IPS-15b (cell line): ENCODE data around the gene ARPC2.

Experiments
- H3K27me3 ChIP-seq: one replicate; pipeline ENCODE4 v1.6.1; 2013; ENCODE audit warnings: low read length; ENCODE audit not compliant: control insufficient read depth, insufficient read depth
- H3K36me3 ChIP-seq: one replicate; pipeline ENCODE4 v1.6.1; 2013; ENCODE audit warnings: low read length; ENCODE audit not compliant: control insufficient read depth, insufficient read depth
- H3K4me1 ChIP-seq: one replicate; pipeline ENCODE4 v1.6.1; 2013; ENCODE audit warnings: mild to moderate bottlenecking, low read length; ENCODE audit not compliant: control insufficient read depth, insufficient read depth
- H3K4me3 ChIP-seq: one replicate; pipeline ENCODE4 v1.5.1; 2013; ENCODE audit warnings: low read depth, low read length
- H3K9ac ChIP-seq: one replicate; pipeline ENCODE4 v1.6.1; 2013; ENCODE audit warnings: low read depth, mild to moderate bottlenecking, low read length
- H3K9me3 ChIP-seq: one replicate; pipeline ENCODE4 v1.6.1; 2013; ENCODE audit warnings: mild to moderate bottlenecking, low read length; ENCODE audit not compliant: control insufficient read depth, insufficient read depth

ARPC2 gene

DNA sequence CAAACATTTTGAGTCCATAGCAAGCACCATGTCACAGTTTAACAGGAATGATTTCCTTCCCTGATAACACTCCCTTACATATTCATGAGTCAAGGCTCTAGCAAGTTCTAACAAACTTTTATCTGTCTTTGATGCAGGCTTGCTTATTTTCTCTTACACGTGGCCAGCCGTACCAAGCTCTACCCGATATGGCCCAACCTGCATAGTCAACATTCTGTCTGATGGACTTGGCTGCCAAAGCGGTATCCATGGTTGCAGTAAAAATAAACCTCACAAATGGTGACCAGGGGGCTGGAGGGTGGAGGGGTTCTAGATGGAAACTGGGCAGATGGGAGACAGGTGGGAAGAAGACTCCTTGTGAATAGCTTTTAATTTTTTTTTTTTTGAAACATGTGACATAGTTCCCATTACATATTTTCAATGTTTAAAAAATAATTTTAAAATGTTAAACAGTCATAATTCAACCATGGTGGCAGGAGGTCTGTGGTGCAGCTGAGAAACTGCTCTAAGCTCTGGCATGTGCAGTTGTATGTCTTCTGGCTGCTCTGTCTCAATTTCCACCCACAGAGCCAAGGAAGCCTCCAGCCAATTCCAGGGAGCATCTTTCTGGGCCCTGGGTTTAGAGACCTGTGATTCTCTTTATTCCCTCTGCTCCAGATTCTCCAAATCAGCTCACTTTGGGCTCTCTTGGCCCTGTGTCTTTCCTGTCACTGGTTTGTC is 29.5 kb upstream of the ARPC2 start:
- no peaks in the 10 kb centered on the region for H3K36me3 ChIP-seq
- H3K27me3 ChIP-seq, result no peaks in the 10 kb centered on the region
- no peaks in the 10 kb centered on the region for H3K9me3 ChIP-seq
- no peaks in the 10 kb centered on the region for H3K4me1 ChIP-seq
- H3K4me3 ChIP-seq, result no peak overlapping the region
- no peak overlapping the region for H3K9ac ChIP-seq

DNA sequence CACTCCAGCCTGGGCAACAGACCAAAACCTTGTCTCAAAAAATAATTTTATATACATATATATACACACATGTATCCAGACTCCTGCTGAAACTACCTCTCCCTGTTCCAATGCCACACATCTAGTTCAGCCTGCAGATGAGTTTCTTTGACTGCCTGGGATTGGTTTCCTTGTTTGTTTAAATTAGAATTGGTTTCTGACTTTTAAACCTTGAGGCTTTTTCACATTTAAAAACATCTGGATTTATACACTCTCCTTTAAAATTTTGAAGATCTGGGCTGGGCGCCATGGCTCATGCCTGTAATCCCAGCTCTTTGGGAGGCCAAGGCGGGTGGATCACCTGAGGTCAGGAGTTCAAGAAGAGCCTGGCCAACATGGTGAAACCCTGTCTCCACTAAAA is 28.5 kb upstream of the ARPC2 start:
- H3K9me3 ChIP-seq, result no peaks in the 10 kb centered on the region
- H3K9ac ChIP-seq, result no peak overlapping the region
- no peak overlapping the region for H3K4me3 ChIP-seq
- H3K27me3 ChIP-seq, result no peaks in the 10 kb centered on the region
- peaks cover 3% of the 10 kb centered on the region for H3K4me1 ChIP-seq
- H3K36me3 ChIP-seq, result no peaks in the 10 kb centered on the region

DNA sequence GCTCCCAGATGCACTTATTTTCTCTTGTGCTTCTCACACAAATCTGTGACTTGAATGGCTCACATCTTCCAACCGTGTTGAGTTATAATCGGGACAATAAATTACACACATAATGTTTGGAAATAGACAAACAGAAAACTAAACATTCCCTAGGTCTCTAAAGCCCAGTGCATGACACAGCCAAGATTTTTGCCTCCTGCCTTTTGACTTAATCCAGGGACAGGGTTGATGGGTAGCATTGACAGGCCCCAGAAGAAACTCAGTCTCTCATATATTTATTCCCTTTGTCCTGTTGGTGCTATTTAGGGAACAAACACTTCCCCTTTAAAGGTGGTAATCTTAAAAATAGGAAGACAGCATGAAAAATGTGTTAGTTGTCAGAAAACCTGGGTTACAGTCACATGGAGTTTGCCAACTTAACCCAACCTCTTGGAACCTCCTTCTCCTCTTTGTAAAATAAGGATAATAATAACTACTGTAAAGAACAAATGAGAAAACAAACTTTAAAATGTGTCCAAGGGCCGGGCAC is 24.0 kb upstream of the ARPC2 start:
- Histone ChIP-seq H3K27me3 (no peaks in the 10 kb centered on the region), H3K36me3 (no peaks in the 10 kb centered on the region), H3K4me3 (no peak overlapping the region), H3K4me1 (peaks cover 3% of the 10 kb centered on the region), H3K9ac (no peak overlapping the region), H3K9me3 (no peaks in the 10 kb centered on the region)

DNA sequence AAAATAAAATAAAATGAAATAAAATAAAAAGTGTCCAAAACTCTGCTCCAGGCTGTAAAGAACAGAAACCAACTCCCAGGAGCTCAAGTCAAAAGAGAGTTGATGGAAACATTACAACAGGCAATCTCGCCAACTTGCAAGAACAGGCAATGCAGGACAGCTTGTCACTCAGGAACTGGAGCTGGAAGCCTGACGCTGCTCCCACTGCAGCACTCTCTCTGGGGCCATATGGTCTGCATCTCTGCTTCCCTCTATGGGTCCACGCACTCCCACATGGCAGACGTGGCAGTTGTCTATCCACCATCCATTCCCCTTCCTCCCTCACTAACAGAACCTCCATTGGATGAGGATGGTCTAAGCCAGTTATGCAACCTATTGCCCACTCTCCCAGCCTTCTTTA is 23.3 kb upstream of the ARPC2 start:
- Histone ChIP-seq H3K4me1 (peaks cover 3% of the 10 kb centered on the region), H3K27me3 (no peaks in the 10 kb centered on the region), H3K4me3 (no peak overlapping the region), H3K9ac (no peak overlapping the region), H3K36me3 (no peaks in the 10 kb centered on the region), H3K9me3 (no peaks in the 10 kb centered on the region)

DNA sequence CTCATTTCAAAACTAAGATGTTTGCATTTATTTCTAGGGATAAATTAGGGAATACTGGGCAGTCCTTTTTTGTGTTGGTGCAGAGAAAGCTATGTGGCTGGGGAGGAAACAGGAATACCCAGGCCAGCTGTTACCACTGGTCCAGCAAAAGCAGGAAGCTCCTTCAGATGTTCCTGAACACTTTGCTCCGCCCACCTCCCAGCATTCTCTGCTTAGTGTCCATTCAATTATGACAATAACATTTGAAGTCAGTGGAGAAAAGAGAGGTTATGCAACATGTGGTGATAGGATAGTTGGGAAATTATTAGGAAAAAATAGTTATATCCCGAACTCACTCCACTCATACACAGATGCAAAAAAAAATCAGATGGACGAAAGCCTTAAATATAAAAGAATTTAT is 22.1 kb upstream of the ARPC2 start:
- Histone ChIP-seq H3K36me3 (no peaks in the 10 kb centered on the region), H3K27me3 (no peaks in the 10 kb centered on the region), H3K9ac (no peak overlapping the region), H3K4me1 (peaks cover 3% of the 10 kb centered on the region), H3K9me3 (no peaks in the 10 kb centered on the region), H3K4me3 (no peak overlapping the region)

DNA sequence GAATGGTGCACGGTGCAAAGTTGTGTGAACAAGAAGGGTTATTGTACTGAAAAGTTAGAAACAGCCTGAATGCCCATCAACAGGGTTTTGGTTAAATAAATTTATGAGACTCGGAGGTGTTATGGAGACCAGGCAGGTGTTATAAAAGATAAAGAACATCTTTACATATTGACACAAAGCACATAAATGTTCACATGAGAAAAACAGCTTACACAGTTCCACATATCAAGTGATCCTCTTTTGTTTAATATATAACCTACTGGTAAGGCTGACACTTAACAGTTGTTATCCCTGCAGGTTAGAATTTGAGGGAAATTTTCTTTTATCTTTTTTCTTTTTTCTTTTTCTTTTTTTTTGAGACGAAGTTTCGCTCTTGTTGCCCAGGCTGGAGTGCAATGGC is 20.0 kb upstream of the ARPC2 start:
- no peak overlapping the region for H3K4me3 ChIP-seq
- H3K36me3 ChIP-seq, result no peaks in the 10 kb centered on the region
- no peaks in the 10 kb centered on the region for H3K27me3 ChIP-seq
- H3K9ac ChIP-seq, result no peak overlapping the region
- H3K9me3 ChIP-seq, result no peaks in the 10 kb centered on the region
- H3K4me1 ChIP-seq, result peaks cover 3% of the 10 kb centered on the region

DNA sequence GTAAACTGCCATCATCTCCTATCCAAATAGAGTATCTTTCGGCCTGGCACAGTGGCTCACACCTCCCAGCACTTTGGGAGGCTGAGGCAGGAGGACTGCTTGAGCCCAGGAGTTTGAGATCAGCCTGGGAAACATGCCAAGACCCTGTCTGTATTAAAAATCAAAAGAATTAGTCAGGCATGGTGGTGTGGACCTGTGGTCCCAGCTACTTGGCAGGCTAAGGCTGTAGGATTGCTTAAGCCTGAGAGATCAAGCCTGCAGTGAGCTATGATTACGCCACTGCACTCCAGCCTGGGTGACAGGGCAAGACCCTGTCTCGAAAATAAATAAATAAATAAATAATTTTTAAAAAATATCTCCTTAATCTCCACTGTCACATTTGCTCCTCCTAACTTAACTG is 14.7 kb upstream of the ARPC2 start:
- Histone ChIP-seq H3K27me3 (no peaks in the 10 kb centered on the region), H3K9ac (no peak overlapping the region), H3K4me3 (no peak overlapping the region), H3K9me3 (no peaks in the 10 kb centered on the region), H3K36me3 (no peaks in the 10 kb centered on the region), H3K4me1 (no peaks in the 10 kb centered on the region)

DNA sequence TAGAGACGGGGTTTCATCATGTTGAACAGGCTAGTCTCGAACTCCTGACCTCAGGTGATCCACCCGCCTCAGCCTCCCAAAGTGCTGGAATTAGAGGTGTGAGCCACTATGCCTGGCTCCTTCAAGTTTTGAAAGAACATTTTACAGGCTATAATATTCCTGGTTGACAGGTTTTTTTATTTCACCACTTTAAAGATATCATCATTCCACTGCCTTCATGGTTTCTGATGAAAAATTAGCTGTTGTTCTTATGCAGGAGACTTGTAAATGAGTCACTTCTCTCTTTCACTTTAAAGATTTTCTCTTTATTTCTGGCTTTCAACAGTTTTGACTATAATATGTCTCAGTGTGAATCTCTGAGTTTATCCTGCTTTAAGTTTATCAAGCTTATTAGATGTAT is 7.9 kb upstream of the ARPC2 start:
- H3K4me1 ChIP-seq, result no peaks in the 10 kb centered on the region
- H3K36me3 ChIP-seq, result no peaks in the 10 kb centered on the region
- no peak overlapping the region for H3K4me3 ChIP-seq
- no peaks in the 10 kb centered on the region for H3K27me3 ChIP-seq
- no peaks in the 10 kb centered on the region for H3K9me3 ChIP-seq
- H3K9ac ChIP-seq, result no peak overlapping the region

DNA sequence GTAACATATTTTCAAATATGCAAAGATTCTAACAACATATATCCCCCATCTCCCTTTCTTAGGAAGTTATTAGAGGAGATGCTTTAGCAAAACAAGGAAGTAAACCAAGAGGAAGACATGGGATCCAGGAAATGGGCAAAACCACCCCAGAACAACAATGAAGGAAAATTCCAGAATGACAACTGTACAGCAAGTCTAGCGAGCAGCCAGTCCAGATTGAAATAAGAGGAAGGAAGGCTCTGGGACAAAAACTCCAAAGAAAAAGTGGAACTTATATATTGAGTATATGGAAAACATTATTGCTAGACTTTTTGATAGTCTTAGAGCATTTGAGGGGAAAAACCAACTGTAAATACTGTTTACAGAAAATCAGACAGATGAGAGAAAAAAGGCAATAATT is 2.9 kb upstream of the ARPC2 start:
- Histone ChIP-seq H3K4me3 (no peak overlapping the region), H3K27me3 (no peaks in the 10 kb centered on the region), H3K4me1 (peaks cover 9% of the 10 kb centered on the region), H3K9ac (no peak overlapping the region), H3K9me3 (no peaks in the 10 kb centered on the region), H3K36me3 (no peaks in the 10 kb centered on the region)

DNA sequence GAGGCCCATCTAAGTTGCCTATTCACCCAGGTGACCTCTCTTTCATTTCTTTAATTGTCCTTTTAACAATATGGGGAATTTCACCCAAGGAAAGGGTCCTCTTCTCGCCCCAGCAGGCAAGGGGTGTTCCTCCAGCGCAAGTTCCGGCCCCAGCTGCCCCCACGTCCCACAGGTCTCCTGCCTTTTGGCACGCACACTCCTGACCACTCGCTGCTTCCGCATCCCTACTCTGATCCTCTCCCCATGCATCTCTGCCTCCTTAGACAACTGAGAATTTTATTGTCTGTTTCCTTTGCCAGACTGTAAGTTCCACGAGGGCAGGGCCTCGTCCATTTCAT is 684 bp upstream of the ARPC2 start:
- Histone ChIP-seq H3K4me1 (peaks cover 11% of the 10 kb centered on the region), H3K9ac (peak overlapping the region; percentile 28), H3K4me3 (peak overlapping the region; percentile 90)

DNA sequence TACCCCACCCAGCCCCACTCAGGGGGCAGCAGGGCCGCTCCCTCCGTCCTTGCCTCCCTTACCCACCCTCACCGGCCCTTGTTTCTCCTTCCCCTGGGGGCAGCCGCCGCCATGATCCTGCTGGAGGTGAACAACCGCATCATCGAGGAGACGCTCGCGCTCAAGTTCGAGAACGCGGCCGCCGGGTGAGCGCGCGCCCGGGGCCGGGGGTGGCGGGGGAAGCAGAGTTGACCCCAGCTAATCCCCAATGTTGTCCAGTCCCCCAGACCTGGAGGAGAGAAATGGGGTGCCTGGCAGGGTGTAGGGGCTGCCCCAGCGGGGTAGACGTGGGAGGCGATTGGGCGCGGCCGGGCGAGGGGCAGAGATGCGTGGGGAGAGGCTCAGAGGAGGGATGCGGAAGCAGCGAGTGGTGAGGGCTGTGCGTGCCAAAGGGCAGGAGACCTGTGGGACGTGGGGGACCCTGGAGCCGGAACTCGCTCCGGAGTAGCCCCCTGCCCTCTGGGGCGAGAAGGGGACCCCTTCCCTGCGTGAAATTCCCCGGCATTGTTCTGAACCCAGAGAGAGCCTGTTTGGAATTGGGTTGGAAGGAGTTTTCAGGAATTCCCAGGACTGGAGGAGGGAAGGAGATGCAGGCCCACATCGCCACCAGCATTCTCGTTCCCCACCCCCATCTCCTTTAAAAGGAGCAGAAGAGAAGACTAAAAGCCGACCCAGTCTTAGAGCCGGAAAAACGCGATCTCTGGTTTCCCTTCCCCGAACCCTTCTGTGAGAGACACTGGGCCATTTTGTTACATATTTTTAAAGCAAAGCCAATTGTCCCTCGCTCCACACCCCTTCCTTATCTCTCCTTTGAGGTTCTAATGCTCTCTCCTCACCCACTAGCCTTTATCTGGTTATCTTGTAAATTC is 625 bp downstream of the ARPC2 start:
- H3K4me1 ChIP-seq, result peaks cover 11% of the 10 kb centered on the region
- H3K4me3 ChIP-seq, result peak overlapping the region; percentile 90
- no peaks in the 10 kb centered on the region for H3K9me3 ChIP-seq
- H3K27me3 ChIP-seq, result no peaks in the 10 kb centered on the region
- H3K36me3 ChIP-seq, result no peaks in the 10 kb centered on the region
- H3K9ac ChIP-seq, result peak overlapping the region; percentile 97

More for the DNA sequence above, 684 bp upstream of the ARPC2 start:
- Histone ChIP-seq H3K9me3 (no peaks in the 10 kb centered on the region), H3K27me3 (no peaks in the 10 kb centered on the region), H3K36me3 (no peaks in the 10 kb centered on the region)
